GM12872 (cell line): ENCODE data around the gene NTPCR.

Source experiments
- CTCF ChIP-seq: IDR thresholded peaks from 3 replicates; pipeline ENCODE4 v1.5.1; 2011; ENCODE audit warnings: low read depth, mild to moderate bottlenecking, low read length, moderate library complexity; ENCODE audit not compliant: insufficient read depth

The NTPCR gene

GRCh38 chr1:232978815-232979214 is 28.4 kb downstream of the NTPCR start:
- TF ChIP-seq CTCF = no peak

DNA sequence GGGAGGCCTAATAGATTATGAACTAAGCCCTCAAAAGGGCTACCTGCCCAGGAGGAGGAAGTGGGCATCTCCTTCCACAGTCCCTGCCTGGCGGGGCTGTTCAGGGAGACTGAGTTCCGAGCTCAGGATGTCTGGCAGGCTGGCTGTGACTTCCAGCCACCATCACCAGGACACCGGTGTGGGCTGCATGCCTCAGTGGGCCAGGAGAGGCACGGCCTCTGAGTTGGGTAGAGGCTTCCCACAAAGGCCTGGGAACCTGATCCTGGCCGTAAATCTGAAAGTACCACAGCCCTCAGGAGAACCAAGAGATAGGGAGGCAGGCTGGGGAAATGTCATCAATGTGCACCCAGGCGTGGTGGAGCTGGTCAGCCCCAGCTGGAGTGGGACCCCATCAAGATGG is 29.1 kb downstream of the NTPCR start:
- no peak for TF ChIP-seq CTCF

- no peak for TF ChIP-seq CTCF
These were observed 30.1 kb downstream of the NTPCR start for GRCh38 chr1:232980355-232980978.

DNA sequence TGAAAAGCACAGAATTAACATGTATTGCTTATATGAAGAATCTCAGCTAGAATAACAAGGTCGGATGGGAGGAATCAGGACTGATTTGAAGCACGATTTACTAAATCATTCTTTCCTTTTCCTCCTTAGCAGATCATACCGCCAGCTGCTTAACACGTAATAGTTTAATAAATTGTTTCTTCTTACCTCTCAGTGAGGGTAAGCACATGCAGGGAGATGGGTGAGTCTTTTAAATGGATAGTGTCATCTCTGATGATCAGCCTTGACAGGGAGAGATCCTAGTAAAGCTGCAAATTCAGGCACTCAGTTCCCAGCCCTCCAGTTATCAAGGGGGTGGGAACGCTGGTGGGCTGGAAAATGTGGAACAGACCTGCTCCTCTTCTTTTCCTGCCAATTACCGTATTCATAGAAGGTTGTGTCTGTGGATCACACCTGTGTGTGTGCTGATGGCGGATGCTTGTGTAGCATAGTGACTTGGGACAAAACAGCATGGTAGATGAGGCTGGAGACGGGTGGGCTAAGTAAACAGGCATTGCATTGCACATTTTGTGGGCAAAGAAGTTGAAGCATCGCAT is 30.7 kb downstream of the NTPCR start:
- TF ChIP-seq CTCF = no peak

GRCh38 chr1:232982238-232982944 is 32.0 kb downstream of the NTPCR start:
- TF ChIP-seq CTCF = no peak

DNA sequence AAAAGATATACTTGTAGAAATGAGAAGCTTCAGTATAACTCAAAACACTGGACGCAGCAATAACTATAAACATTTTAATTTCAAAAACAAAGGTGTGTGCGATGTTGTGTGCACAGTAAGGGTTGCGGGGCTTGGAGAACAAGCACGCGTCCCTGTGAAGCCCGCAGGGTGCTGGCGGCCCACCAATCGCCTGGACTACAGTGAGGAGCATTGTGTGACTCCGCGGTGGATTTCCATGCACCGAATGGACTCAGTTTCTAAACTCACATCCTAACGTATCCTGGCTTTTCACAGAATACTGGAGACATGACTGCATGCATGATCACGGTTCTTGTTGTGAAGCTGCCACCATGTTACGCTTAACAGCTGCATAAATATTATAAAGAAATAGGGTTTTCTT is 33.0 kb downstream of the NTPCR start:
- TF ChIP-seq CTCF = no peak

DNA sequence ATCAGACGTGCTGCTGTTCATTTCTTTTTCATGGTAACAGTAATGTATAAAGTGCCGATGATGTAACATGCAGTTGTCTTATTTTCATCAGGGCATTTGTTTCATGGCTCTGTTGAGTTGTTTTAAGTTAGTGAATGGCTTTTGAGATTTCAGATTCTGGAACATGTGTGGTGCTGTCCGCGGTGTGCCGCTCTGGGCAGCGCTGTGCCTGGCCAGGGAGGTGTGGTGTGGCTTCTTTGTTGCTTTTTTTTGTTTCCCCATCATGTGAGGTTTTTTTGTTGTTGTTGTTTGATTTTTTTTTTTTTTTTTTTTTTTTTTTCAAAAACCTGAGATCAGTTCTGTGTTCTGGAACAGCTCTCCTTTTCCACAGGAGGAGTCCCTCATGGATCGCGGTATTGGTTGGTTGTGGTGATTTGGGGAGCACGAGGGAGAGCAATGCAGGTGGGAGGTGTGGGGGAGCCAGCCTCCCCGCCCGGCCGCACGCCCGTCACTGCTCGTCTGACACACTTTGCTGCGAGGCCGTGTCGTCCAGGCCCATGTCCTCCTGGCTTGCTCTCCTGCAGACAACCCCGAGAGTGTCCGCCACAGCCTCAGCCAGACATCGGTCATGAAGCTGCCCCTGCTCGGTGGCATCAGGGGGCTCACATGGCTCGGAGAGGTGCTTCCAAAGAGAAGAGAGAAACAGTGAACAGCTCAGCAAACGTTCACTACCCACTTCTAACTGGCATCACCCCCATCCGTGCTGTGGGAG is 33.6 kb downstream of the NTPCR start:
- TF ChIP-seq CTCF = no peak
